Suprapubic skin (tissue), 4 donors: ENCODE data around the gene GALNT15.

Experiments
- CTCF ChIP-seq, 2 donors: fragments of 200-600 bp in 1 of 2; fragments of 450-650 bp in 1 of 2; sonication (generic) in 1 of 2; IDR thresholded peaks; one replicate each; pipeline ENCODE4 v1.5.1; 2016 to 2019; ENCODE audit warnings: antibody characterized with exemption in 2 of 2, mild to moderate bottlenecking in 1 of 2, moderate library complexity in 1 of 2
- POLR2A ChIP-seq, 2 donors: fragments of 450-650 bp; IDR thresholded peaks; one replicate each; pipeline ENCODE4 v1.6.1; 2017; ENCODE audit warnings: antibody characterized with exemption in 2 of 2, mild to moderate bottlenecking in 2 of 2, moderate library complexity in 2 of 2
- POLR2AphosphoS5 ChIP-seq, 3 donors: sonication (generic); formaldehyde crosslinking; IDR thresholded peaks; one replicate each; pipeline ENCODE4 v1.6.1; 2017; ENCODE audit warnings: antibody characterized with exemption in 3 of 3

- no peak for TF ChIP-seq POLR2AphosphoS5 (IDR thresholded peaks at IDR 0.05)
- no peak for TF ChIP-seq CTCF (IDR thresholded peaks at IDR 0.05)
- TF ChIP-seq POLR2A (IDR thresholded peaks at IDR 0.05), result no peak
Observed at GRCh38 chr3:16270855-16271254, 96.4 kb downstream of the GALNT15 start.
